H9 (cell line): ENCODE data around the gene C1orf94. TPM values are rescaled to one million over a fixed set of nuclear protein-coding genes. Genes with fewer than 3 reads are reported as not detected.

Experiments
- DNase-seq: peaks from one replicate; pipeline ENCODE4 v3.0.0-alpha.2; 2017
- H2AFZ ChIP-seq: one replicate; pipeline ENCODE4 v1.6.1; 2013; ENCODE audit warnings: mild to moderate bottlenecking, low read length, control low read depth, moderate library complexity
- H2AK5ac ChIP-seq: 2 replicates; pipeline ENCODE4 v1.6.1; 2013; ENCODE audit warnings: low read length, control low read depth, mixed read lengths; ENCODE audit not compliant: insufficient read length
- H2BK120ac ChIP-seq: one replicate; pipeline ENCODE4 v1.6.1; 2013; ENCODE audit warnings: low read depth, mild to moderate bottlenecking, low read length, control low read depth, inconsistent platforms; ENCODE audit not compliant: poor library complexity, severe bottlenecking
- H2BK12ac ChIP-seq: 2 replicates; pipeline ENCODE4 v1.6.1; 2013; ENCODE audit warnings: low read length, control low read depth, mixed read lengths, low read depth; ENCODE audit not compliant: insufficient read length
- H2BK15ac ChIP-seq: 2 replicates; pipeline ENCODE4 v1.6.1; 2013; ENCODE audit warnings: low read depth, low read length, control low read depth
- H2BK20ac ChIP-seq: one replicate; pipeline ENCODE4 v1.6.1; 2013; ENCODE audit warnings: low read depth, mild to moderate bottlenecking, low read length, control low read depth, inconsistent platforms; ENCODE audit not compliant: poor library complexity, severe bottlenecking
- H2BK5ac ChIP-seq: 2 replicates; pipeline ENCODE4 v1.6.1; 2013; ENCODE audit warnings: low read length, control low read depth, mixed read lengths; ENCODE audit not compliant: insufficient read length
- H3K14ac ChIP-seq: 2 replicates; pipeline ENCODE4 v1.6.1; 2013; ENCODE audit warnings: low read length, control low read depth; ENCODE audit not compliant: insufficient read depth
- H3K18ac ChIP-seq: 2 replicates; pipeline ENCODE4 v1.6.1; 2013; ENCODE audit warnings: low read depth, mild to moderate bottlenecking, mixed read lengths, low read length, control low read depth; ENCODE audit not compliant: insufficient read length
- H3K23ac ChIP-seq: 2 replicates; pipeline ENCODE4 v1.6.1; 2013; ENCODE audit warnings: low read length, control low read depth, mixed read lengths, low read depth; ENCODE audit not compliant: insufficient read length
- H3K23me2 ChIP-seq: 2 replicates; pipeline ENCODE4 v1.6.1; 2013; ENCODE audit warnings: low read depth, mild to moderate bottlenecking, mixed read lengths, low read length, control low read depth; ENCODE audit not compliant: insufficient read length, poor library complexity, severe bottlenecking
- H3K27ac ChIP-seq: 2 replicates; pipeline ENCODE4 v1.5.1; 2013; ENCODE audit warnings: low read length, control low read depth, mixed read lengths, low read depth; ENCODE audit not compliant: insufficient read length
- H3K27me3 ChIP-seq: 2 replicates; pipeline ENCODE4 v1.6.1; 2013; ENCODE audit warnings: low read length, control low read depth, inconsistent platforms; ENCODE audit not compliant: insufficient read depth
- H3K4ac ChIP-seq: 2 replicates; pipeline ENCODE4 v1.6.1; 2013; ENCODE audit warnings: low read depth, mild to moderate bottlenecking, control low read depth, inconsistent platforms, low read length, moderate library complexity
- H3K4me1 ChIP-seq: 2 replicates; pipeline ENCODE4 v1.6.1; 2013; ENCODE audit warnings: low read length, control low read depth, inconsistent platforms; ENCODE audit not compliant: insufficient read depth
- H3K4me2 ChIP-seq: 2 replicates; pipeline ENCODE4 v1.6.1; 2013; ENCODE audit warnings: low read length, control low read depth, mixed read lengths; ENCODE audit not compliant: insufficient read length, insufficient read depth
- H3K56ac ChIP-seq: 2 replicates; pipeline ENCODE4 v1.6.1; 2013; ENCODE audit warnings: low read depth, mild to moderate bottlenecking, mixed read lengths, low read length, control low read depth; ENCODE audit not compliant: insufficient read length
- H3K79me1 ChIP-seq: 2 replicates; pipeline ENCODE4 v1.6.1; 2013; ENCODE audit warnings: low read depth, mild to moderate bottlenecking, moderate library complexity, low read length, control low read depth, inconsistent platforms; ENCODE audit not compliant: insufficient read depth, poor library complexity, severe bottlenecking
- H3K79me2 ChIP-seq: 2 replicates; pipeline ENCODE4 v1.6.1; 2013; ENCODE audit warnings: low read length, control low read depth, inconsistent platforms; ENCODE audit not compliant: insufficient read depth
- H3K9ac ChIP-seq: 2 replicates; pipeline ENCODE4 v1.6.1; 2013; ENCODE audit warnings: low read length, control low read depth, mixed read lengths; ENCODE audit not compliant: insufficient read length; ENCODE audit errors: extremely low read depth
- H3K9me3 ChIP-seq: one replicate; pipeline ENCODE4 v1.6.1; 2013; ENCODE audit warnings: low read depth, low read length, inconsistent platforms; ENCODE audit not compliant: control insufficient read depth
- H3T11ph ChIP-seq: one replicate; pipeline ENCODE4 v1.6.1; 2013; ENCODE audit warnings: mild to moderate bottlenecking, low read length, control low read depth, inconsistent platforms
- H4K20me1 ChIP-seq: one replicate; pipeline ENCODE4 v1.6.1; 2013; ENCODE audit not compliant: control insufficient read depth, insufficient read length, insufficient read depth
- H4K5ac ChIP-seq: 2 replicates; pipeline ENCODE4 v1.6.1; 2013; ENCODE audit warnings: low read depth, mild to moderate bottlenecking, mixed read lengths, low read length, control low read depth; ENCODE audit not compliant: insufficient read length
- H4K8ac ChIP-seq: replicated peaks from 2 replicates; pipeline ENCODE4 v1.6.1; 2013; ENCODE audit warnings: low read length, control low read depth, mixed read lengths, low read depth; ENCODE audit not compliant: insufficient read length
- H4K91ac ChIP-seq: 2 replicates; pipeline ENCODE4 v1.6.1; 2013; ENCODE audit warnings: low read depth, mild to moderate bottlenecking, moderate library complexity, mixed read lengths, low read length, control low read depth; ENCODE audit not compliant: insufficient read length
- H3K27ac Mint-ChIP-seq, 3 experiments: 2 replicates in 2 of 3; 3 replicates in 1 of 3; pipeline ENCODE4 v1.8.0; 2020 to 2021; ENCODE audit warnings: mixed read lengths in 3 of 3, mild to moderate bottlenecking in 1 of 3, moderate library complexity in 1 of 3
- H3K27me3 Mint-ChIP-seq: 2 replicates; pipeline ENCODE4 v1.8.0; 2021; ENCODE audit warnings: low read depth, mild to moderate bottlenecking, moderate library complexity, mixed read lengths
- H3K36me3 Mint-ChIP-seq, 3 experiments: 2 replicates in 2 of 3; 3 replicates in 1 of 3; pipeline ENCODE4 v1.8.0; 2020 to 2021; ENCODE audit warnings: low read depth in 3 of 3, mixed read lengths in 3 of 3; ENCODE audit not compliant: insufficient read depth in 1 of 3
- H3K4me1 Mint-ChIP-seq, 2 experiments: 2 replicates each; pipeline ENCODE4 v1.8.0; 2020; ENCODE audit warnings: mixed read lengths in 2 of 2
- H3K4me3 Mint-ChIP-seq, 2 experiments: 2 replicates in 1 of 2; 3 replicates in 1 of 2; pipeline ENCODE4 v1.8.0; 2020 to 2021; ENCODE audit warnings: mild to moderate bottlenecking in 2 of 2, mixed read lengths in 2 of 2, moderate library complexity in 1 of 2
- H3K9me3 Mint-ChIP-seq, 2 experiments: 2 replicates in 1 of 2; 3 replicates in 1 of 2; pipeline ENCODE4 v1.8.0; 2020; ENCODE audit warnings: mild to moderate bottlenecking in 2 of 2, mixed read lengths in 2 of 2, moderate library complexity in 1 of 2
- CTCF ChIP-seq: fragments of 200-600 bp; sonication (generic); conservative IDR thresholded peaks from 3 replicates; pipeline ENCODE4 v1.8.0; 2021; ENCODE audit warnings: antibody characterized with exemption, mild to moderate bottlenecking
- WGBS: extraction: QIAGEN DNeasy Blood & Tissue Kit; methylation state at CpG from one replicate; pipeline ENCODE4 v1.1.7; 2013; ENCODE audit warnings: missing lambda C conversion rate, low lambda C conversion rate, mixed read lengths; ENCODE audit not compliant: insufficient read length; ENCODE audit errors: extremely low coverage; 5-methylcytosine and 5-hydroxymethylcytosine counted together
- total RNA-seq: library from RNA; stranded (reverse); gene quantifications from 2 replicates; pipeline ENCODE4 v1.2.1, GENCODE V29; 2021

C1orf94 gene
- total RNA-seq, 1 experiment from 2014 or later, result 0.98 TPM

- no peak overlapping the region for H3K56ac ChIP-seq
- H3K36me3 Mint-ChIP-seq, result peaks cover 1 to 13% (median 2%) of the 10 kb centered on the region in 3 experiments; a peak in 4 of 7 replicates
- no peaks in the 10 kb centered on the region for H4K20me1 ChIP-seq
- H3K23ac ChIP-seq, result no peak overlapping the region
- H3K4me1 ChIP-seq, result no peaks in the 10 kb centered on the region
- no CpG with 5 or more reads among the region's 4 CpGs for WGBS
- H3K27me3 ChIP-seq, result no peaks in the 10 kb centered on the region
- H3K4me3 Mint-ChIP-seq, result no peak overlapping the region
- no peaks in the 10 kb centered on the region; a peak in 1 of 4 replicates for H3K4me1 Mint-ChIP-seq
- no peak for DNase-seq
- no peak overlapping the region for H2AFZ ChIP-seq
- no peak overlapping the region for H3K4me2 ChIP-seq
- no peak overlapping the region for H4K8ac ChIP-seq
- H3K27me3 Mint-ChIP-seq, result no peaks in the 10 kb centered on the region
- no peak overlapping the region for H3K9ac ChIP-seq
- H3K23me2 ChIP-seq, result no peaks in the 10 kb centered on the region
- H2BK5ac ChIP-seq, result no peak overlapping the region
- H3K9me3 Mint-ChIP-seq, result no peaks in the 10 kb centered on the region
- H2BK15ac ChIP-seq, result no peak overlapping the region
- no peak overlapping the region for H3K14ac ChIP-seq
- no peaks in the 10 kb centered on the region; the same call in 1 of the 2 replicates for H3K79me2 ChIP-seq
- no peaks in the 10 kb centered on the region for H3K79me1 ChIP-seq
- no peak overlapping the region for H4K91ac ChIP-seq
- H3K9me3 ChIP-seq, result no peaks in the 10 kb centered on the region
- no peak overlapping the region for H3K4ac ChIP-seq
- H3T11ph ChIP-seq, result no peak overlapping the region
- no peak overlapping the region for H4K5ac ChIP-seq
- no peak overlapping the region for H2BK12ac ChIP-seq
- no peak overlapping the region for H2BK120ac ChIP-seq
- TF ChIP-seq CTCF, result no peak
- H2AK5ac ChIP-seq, result no peak overlapping the region
- no peak overlapping the region for H3K27ac ChIP-seq
- no peak overlapping the region for H3K27ac Mint-ChIP-seq
- H2BK20ac ChIP-seq, result no peak overlapping the region
- H3K18ac ChIP-seq, result no peak overlapping the region
Observed at GRCh38 chr1:34132161-34132420, 44.6 kb upstream of the C1orf94 start.
